HG02798 (cell line): ENCODE measurements around the gene ARFGAP3.
"Not testable (repeated sequence)": the region's sequence is repeated elsewhere in the genome, so short reads cannot be mapped to it uniquely, and the experiment has no call there.

ENCODE experiments used
- ATAC-seq: cut with Tn5 transposase; IDR thresholded peaks from one replicate; pipeline ENCODE4 v1.9.1; 2021; ENCODE audit warnings: mild to moderate bottlenecking; ENCODE audit not compliant: unreplicated experiment, poor library complexity

ARFGAP3 gene

DNA sequence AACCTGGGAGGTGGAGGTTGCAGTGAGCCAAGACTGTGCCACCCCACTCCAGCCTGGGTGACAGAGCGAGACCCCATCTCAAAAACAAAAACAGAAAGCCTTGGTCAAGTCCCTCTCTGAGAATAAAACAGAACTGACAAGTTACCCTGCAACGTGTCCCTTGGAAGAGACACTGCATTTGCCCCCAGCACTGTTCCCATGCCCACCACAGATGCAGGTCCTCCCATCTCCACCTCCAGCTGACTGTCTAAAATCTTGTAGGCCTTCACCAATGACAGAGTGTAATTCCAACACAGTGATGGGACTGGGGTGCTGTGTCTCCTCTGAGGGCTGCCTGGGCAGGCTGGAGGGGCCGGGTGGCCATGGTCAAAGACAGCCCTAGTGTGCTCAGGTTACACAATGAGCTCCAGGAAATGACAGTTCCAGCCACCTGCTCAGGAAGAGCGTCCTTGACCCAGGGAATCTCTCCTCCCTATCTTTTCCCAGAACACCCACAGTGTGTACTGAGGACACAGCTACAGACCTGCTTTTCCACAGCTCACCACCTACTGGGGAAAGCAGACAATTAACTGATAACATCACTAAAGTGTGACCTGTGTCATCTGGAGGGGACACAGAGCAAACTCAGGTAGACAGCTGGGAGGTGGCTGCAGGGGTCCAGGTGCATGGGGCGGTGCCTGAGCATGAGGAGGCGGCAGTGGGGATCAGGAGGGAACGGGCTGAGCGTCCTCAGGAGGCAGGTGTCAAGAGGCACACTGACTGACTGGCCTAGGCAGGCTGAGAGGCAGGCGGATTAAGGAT is 56.4 kb downstream of the ARFGAP3 start:
- ATAC-seq: no peak

DNA sequence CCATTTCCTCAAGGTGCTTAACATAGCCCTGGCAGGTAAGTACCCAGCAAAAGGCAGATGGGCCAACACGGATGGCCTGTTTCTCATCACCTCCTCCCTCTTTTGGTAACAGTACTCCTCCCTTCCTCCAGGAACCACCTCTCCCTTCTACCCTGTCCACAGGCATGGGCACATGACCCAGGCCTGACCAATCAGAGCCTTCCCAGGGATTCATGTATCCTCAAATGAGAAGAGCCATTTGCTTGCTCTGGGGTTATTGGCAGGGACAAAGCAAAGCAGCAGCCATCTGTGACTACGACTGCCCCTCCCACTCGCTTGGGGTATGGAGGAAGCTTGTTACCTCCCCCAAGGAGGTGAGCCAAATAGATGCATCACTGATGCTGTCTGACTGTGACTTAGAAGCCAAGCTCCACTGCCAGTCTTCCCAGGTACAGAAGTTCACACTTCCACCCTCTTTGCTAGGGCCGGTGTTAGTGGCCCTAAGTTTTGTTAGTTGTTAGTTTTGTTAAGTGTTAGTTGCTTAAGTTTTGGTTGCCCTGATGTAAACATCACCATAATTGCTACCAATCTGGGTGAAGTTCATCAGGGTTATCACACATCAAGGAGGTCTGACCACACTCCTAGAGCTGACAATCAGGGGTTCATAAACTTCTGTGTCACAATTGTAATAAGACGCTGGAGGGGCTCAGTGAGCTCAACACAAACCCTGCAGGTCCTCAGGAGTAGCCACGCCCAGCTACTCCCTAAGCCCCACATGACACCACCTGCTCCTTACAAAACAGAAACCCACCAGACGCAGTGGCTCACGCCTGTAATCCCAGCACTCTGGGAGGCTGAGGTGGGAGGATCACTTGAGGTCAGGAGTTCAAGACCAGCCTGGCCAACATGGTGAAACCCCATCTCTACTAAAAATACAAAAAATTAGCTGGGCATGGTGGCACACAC is 57.3 kb downstream of the ARFGAP3 start:
- ATAC-seq: no peak

GRCh38 chr22:42799061-42799460 is 58.0 kb downstream of the ARFGAP3 start:
- no peak for ATAC-seq

DNA sequence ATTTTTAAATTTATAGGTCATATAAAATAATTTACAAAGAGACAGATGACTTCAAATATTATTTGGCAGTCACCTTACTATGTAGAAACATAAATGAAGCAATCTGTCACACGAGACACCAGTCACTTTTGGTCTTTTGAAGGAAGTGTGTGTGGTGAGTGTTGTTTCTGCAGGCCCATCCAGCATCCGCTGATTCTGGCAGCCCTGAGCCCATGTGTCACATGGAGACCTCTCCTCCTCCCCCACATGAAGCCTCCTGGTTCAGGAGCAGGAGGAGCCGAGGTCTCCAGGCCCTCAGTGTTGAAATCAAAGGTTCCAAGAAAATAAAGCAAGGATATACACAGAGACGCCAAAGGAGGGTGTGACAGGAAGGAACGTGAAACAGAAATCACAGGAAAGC is 60.1 kb downstream of the ARFGAP3 start:
- ATAC-seq: no peak

DNA sequence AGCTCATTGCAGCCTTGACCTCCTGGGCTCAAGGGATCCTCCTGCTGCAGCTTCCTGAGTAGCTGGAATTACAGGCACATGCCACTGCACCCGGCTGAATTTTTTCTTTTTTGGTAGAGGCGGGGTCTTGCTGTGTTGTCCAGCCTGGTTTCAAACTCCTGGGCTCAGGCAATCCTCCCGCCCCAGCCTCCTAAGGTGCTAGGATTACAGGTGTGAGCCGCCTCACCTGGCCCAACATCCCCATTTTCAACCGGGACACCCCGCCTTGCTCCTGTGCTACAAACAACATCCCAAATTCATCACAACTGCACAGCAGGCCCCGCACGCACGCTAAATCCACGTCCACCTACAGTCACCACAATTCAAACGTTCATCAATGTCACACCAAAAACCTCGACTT is 61.0 kb downstream of the ARFGAP3 start:
- no peak for ATAC-seq

GRCh38 chr22:42794551-42795510 is 62.2 kb downstream of the ARFGAP3 start:
- no peak for ATAC-seq

DNA sequence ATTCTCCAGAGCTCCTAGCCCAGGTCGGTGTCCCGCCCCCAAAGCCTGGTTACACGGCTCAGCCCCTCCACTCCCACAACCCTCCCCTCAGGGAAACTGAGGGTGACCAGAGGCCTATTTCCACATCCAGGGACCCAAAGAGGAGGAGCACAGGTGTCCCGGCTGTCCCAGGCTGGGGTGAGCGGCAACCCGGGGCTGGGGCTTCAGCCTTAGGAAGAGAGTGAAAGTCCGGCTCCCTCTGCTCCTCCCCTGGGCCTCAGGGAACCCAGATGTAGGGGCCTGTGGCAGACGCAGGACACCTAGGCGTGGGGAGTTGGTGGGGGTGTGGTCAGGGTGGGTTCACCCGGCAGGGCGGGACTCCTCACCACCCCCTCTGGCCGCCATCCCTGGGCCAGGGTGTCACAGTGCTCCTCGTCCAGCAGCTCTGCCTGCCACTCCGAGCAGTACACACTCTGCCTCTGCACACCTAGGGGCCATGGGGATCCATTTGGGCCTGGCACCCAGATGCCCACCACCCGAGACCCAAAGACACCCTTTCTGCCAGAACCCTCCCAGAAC is 63.1 kb downstream of the ARFGAP3 start:
- no peak for ATAC-seq

- no peak for ATAC-seq
Observed at GRCh38 chr22:42792909-42793847, 63.9 kb downstream of the ARFGAP3 start.

GRCh38 chr22:42792453-42792908 is 64.6 kb downstream of the ARFGAP3 start:
- no peak for ATAC-seq

DNA sequence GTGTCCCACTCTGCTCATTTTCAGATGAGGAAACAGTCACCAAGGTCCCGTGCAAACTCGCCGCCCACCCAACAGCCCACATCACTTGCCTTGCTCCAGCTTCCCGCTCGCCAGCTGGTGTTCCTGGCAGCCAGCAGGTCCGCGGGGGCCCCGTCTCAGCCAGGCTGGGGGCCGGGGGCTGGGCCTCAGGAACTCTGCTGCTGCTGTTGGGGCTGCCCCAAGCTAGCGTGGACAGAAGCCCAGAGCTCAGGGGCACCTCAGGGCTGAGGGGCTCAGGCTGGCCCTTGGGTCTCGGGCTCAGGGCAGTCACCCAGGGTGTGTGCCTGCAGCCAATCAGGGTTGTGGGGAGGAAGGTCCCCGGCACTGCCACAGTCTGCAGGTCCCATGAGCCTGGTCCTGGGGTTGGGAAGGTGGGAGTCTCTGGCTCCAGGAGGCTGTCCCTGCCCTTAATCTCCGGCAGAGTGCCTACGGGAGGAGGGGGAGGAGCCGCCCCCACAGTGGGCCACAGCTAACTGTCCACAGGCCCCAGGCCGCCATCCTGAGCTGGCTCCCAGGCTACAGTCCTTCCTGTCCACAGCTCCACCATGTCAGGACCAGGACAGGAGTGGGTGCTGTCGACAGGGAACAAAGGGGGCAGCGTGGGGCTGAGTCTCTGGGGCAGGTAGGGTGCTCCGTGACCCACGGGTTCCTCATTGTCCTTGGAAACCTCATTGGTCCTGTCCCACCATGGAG is 65.2 kb downstream of the ARFGAP3 start:
- ATAC-seq: no peak

DNA sequence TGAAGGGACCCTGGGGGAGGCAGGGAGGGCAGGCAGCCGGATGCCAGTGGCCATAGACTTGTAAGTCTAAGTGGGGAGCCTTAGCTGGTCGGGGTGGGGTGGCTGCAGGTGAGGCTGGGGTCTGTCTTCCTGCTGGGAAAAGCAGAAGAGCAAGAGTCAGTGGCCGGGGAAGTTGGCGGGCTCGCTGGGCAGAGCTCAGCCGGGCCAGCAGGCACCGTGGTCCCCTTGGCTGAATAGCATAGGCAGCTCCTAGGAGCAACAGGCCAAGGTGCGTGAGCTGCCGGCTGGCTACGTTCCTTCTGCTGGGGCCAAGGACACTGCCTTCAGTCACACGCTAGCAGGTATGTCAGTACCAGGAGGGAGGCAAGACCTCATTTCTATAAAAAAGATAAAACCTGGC is 68.6 kb downstream of the ARFGAP3 start:
- ATAC-seq: no peak

- ATAC-seq: no peak
Observed at GRCh38 chr22:42788021-42788420, 69.1 kb downstream of the ARFGAP3 start.

GRCh38 chr22:42787357-42787736 is 69.7 kb downstream of the ARFGAP3 start:
- ATAC-seq: no peak

- ATAC-seq: no peak
Observed at GRCh38 chr22:42786606-42787356, 70.3 kb downstream of the ARFGAP3 start.

DNA sequence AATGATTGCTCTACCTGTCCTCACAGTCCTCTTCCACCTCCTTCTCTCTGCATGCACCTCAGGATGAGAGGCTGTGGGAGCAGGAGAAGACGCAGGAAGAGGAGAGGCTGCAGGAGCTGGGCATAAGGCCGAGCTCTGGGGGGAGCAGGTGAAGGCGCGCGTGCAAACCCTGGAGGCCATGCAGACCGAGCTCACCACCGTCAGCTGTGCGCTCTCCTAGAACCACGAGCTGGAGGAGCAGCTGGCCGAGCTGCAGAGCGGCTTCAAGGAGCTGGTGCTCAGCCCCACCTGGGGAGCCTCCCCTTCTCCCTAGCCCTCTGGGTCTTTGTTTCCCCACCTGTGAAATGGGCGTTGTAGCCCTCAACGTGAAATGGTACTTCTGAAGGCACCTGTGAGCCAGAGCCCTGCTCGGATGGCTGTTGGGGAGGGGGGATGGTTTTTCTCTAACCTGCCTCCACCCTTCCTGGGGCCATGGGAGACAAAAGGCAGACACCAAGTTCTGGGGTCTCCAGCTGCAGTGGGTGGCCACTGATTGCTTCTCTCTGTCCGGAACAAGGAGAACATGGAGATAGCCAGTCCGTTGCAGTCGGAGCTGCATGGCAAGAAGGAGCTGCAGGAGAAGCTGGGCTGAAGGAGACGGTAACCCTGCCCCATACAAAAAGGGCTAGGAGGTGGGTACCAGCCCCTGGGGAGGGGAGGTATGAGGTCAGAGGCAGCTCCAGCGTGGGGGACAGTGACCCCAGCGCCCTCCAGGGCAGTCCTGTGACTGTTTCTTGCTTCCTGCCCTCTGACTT is 71.2 kb downstream of the ARFGAP3 start:
- no peak for ATAC-seq

DNA sequence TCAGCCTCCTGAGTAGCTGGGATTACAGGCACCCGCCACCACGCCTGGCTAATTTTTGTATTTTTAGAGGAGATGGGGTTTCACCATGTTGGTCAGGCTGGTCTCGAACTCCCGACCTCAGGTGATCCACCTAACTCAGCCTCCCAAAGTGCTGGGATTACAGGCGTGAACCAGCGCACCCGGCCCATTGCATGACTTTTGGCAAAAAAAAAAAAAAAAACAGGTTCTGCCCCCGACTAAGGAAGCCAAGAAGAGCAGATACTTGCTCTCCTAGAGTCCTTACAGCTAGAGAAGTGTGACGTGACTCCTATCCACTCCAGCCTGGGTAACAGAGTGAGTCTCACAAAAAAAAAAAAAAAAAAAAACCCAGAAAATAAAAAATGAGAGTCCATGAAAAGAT is 74.8 kb downstream of the ARFGAP3 start:
- ATAC-seq: not testable (repeated sequence)

DNA sequence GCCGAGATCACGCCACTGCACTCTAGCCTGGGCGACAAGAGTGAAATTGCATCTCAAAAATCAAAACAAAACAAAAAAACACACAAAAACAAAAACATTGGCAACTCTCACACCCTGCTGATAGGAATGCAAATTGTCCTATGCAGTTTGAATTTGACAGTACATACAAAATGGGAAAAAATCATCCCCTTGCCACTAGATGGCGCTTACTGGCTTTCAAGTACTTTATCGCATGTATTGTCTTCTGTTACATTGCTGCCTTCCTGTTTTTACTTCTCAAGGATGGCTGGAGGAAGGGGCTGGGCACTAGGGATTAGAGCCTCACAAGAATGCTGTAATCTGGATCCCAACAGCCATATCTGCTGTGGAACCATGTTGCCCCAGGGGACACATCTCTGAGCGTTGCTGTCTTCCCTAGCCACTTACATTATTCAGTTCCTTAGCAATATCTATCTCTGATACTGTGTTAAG is 77.0 kb downstream of the ARFGAP3 start:
- no peak for ATAC-seq
